Gastrocnemius medialis (tissue), 4 donors: ENCODE measurements around the gene TRIM31. TPM values are rescaled to one million over a fixed set of nuclear protein-coding genes. Genes with fewer than 3 reads are reported as not detected.
"Not testable (repeated sequence)": the region's sequence is repeated elsewhere in the genome, so short reads cannot be mapped to it uniquely, and the experiment has no call there.

Experiments
- ATAC-seq, 2 donors: fragments of 150-250 bp; one replicate each; pipeline ENCODE4 v1.9.1; 2016
- DNase-seq, 2 donors: peaks; one replicate each; pipeline ENCODE4 v3.0.0-alpha.2; 2019
- H3K27ac ChIP-seq, 4 donors: fragments of 200-600 bp; sonication (generic); 1 replicate in 1 of 4; 2 replicates in 3 of 4; pipeline ENCODE4 v1.5.1; 2016 to 2018; ENCODE audit warnings: mild to moderate bottlenecking in 2 of 4, moderate library complexity in 1 of 4
- H3K27me3 ChIP-seq, 3 donors: fragments of 200-600 bp; sonication (generic) in 2 of 3; 1 replicate in 1 of 3; 2 replicates in 2 of 3; pipeline versions ENCODE4 v1.5.1 to v1.6.0; 2016 to 2019; ENCODE audit warnings: mild to moderate bottlenecking in 1 of 3, moderate library complexity in 1 of 3
- H3K36me3 ChIP-seq, 2 donors: fragments of 200-600 bp; sonication (generic) in 1 of 2; one replicate each; pipeline ENCODE4 v1.5.1; 2017 to 2018
- H3K4me1 ChIP-seq, 2 donors: fragments of 200-600 bp; sonication (generic) in 1 of 2; one replicate each; pipeline ENCODE4 v1.5.1; 2016 to 2017; ENCODE audit warnings: mild to moderate bottlenecking in 2 of 2
- H3K4me3 ChIP-seq, 4 donors: fragments of 200-600 bp; sonication (generic) in 3 of 4; 1 replicate in 1 of 4; 2 replicates in 3 of 4; pipeline ENCODE4 v1.5.1; 2016 to 2019; ENCODE audit warnings: mild to moderate bottlenecking in 2 of 4
- H3K9me3 ChIP-seq, 3 donors: fragments of 200-600 bp; sonication (generic) in 2 of 3; 1 replicate in 1 of 3; 2 replicates in 2 of 3; pipeline ENCODE4 v1.5.1; 2016 to 2019
- CTCF ChIP-seq, 5 experiments: fragments of 450-650 bp in 3 of 5; fragments of 200-600 bp in 2 of 5; sonication (generic) in 2 of 5; IDR thresholded peaks in 4 of 5; conservative IDR thresholded peaks in 1 of 5; 1 replicate in 4 of 5; 2 replicates in 1 of 5; pipeline ENCODE4 v1.5.1; 2016 to 2019; ENCODE audit warnings: antibody characterized with exemption in 5 of 5, mild to moderate bottlenecking in 3 of 5, moderate library complexity in 3 of 5
- POLR2A ChIP-seq, 2 donors: fragments of 450-650 bp; IDR thresholded peaks; one replicate each; pipeline ENCODE4 v1.6.1; 2017; ENCODE audit warnings: antibody characterized with exemption in 2 of 2, mild to moderate bottlenecking in 2 of 2, moderate library complexity in 2 of 2
- in situ Hi-C, 4 donors: fragments of 200-750 bp; cut with MboI; loops; one replicate each; pipeline versions ENCODE4 v1.15.0 to v1.8.0; 2017; ENCODE audit warnings: low sequenced_read_pairs in 4 of 4
- intact Hi-C: fragments of 100-400 bp; cut with DNase I; formaldehyde crosslinking; loops from one replicate; pipeline ENCODE4 v1.15.1; 2023; ENCODE audit warnings: low total_unique reads
- total RNA-seq, 4 donors: library from RNA; depleted of rRNA; stranded (reverse); fragments of >200 nt; gene quantifications; one replicate each; pipeline versions ENCODE4 v1.1.0 to v1.2.3, GENCODE V29; 2016

The TRIM31 gene
- total RNA-seq, 4 donors from 2014 or later = 0.39 TPM; not detected in 3

- ATAC-seq (no peak), DNase-seq (no peak)
- TF ChIP-seq POLR2A (IDR thresholded peaks at IDR 0.05) (no peak), CTCF (IDR thresholded peaks at IDR 0.05 in 4 of 5, conservative IDR thresholded peaks at IDR 0.05 in 1 of 5) (no peak)
- in situ Hi-C loops = no loop called here
- Histone ChIP-seq H3K9me3 (no peaks in the 10 kb centered on the region), H3K4me1 (no peaks in the 10 kb centered on the region), H3K27me3 (peaks cover 0 to 11% (median 2%) of the 10 kb centered on the region in 3 donors), H3K27ac (no peak overlapping the region), H3K36me3 (no peaks in the 10 kb centered on the region), H3K4me3 (no peak overlapping the region)
- intact Hi-C loops = no loop called here
These were observed 32.9 kb upstream of the TRIM31 start for GRCh38 chr6:30145818-30146217.

GRCh38 chr6:30144811-30145210 lies 31.9 kb upstream of the TRIM31 start:
- Histone ChIP-seq H3K27me3 (peaks cover 0 to 11% (median 2%) of the 10 kb centered on the region in 3 donors), H3K4me1 (no peaks in the 10 kb centered on the region), H3K9me3 (no peaks in the 10 kb centered on the region), H3K36me3 (no peaks in the 10 kb centered on the region), H3K27ac (no peak overlapping the region), H3K4me3 (no peak overlapping the region)
- ATAC-seq = no peak
- no peak for DNase-seq
- intact Hi-C loops = no loop called here
- TF ChIP-seq CTCF (IDR thresholded peaks at IDR 0.05 in 4 of 5, conservative IDR thresholded peaks at IDR 0.05 in 1 of 5) (no peak), POLR2A (IDR thresholded peaks at IDR 0.05) (no peak)
- in situ Hi-C loops = no loop called here

- H3K4me1 ChIP-seq = no peaks in the 10 kb centered on the region
- in situ Hi-C loops = no loop called here
These were observed 30.9 kb upstream of the TRIM31 start for GRCh38 chr6:30143780-30144179.

GRCh38 chr6:30142665-30143064 lies 29.8 kb upstream of the TRIM31 start:
- Histone ChIP-seq H3K9me3 (no peaks in the 10 kb centered on the region), H3K27ac (no peak overlapping the region), H3K4me1 (no peaks in the 10 kb centered on the region), H3K4me3 (no peak overlapping the region), H3K36me3 (no peaks in the 10 kb centered on the region), H3K27me3 (peaks cover 0 to 11% (median 2%) of the 10 kb centered on the region in 3 donors)
- intact Hi-C loops = no loop called here
- in situ Hi-C loops = no loop called here
- TF ChIP-seq POLR2A (IDR thresholded peaks at IDR 0.05) (no peak), CTCF (IDR thresholded peaks at IDR 0.05 in 4 of 5, conservative IDR thresholded peaks at IDR 0.05 in 1 of 5) (no peak)
- DNase-seq = no peak
- no peak for ATAC-seq

More at GRCh38 chr6:30143780-30144179, 30.9 kb upstream of the TRIM31 start:
- Histone ChIP-seq H3K27ac (no peak overlapping the region), H3K9me3 (no peaks in the 10 kb centered on the region), H3K4me3 (no peak overlapping the region), H3K27me3 (peaks cover 0 to 11% (median 2%) of the 10 kb centered on the region in 3 donors), H3K36me3 (no peaks in the 10 kb centered on the region)
- ATAC-seq = no peak
- DNase-seq = no peak
- intact Hi-C loops = no loop called here
- TF ChIP-seq CTCF (IDR thresholded peaks at IDR 0.05 in 4 of 5, conservative IDR thresholded peaks at IDR 0.05 in 1 of 5) = no peak
- TF ChIP-seq POLR2A (IDR thresholded peaks at IDR 0.05) = no peak

- ATAC-seq, H3K4me1 ChIP-seq, intact Hi-C loops, H3K4me3 ChIP-seq, H3K36me3 ChIP-seq, H3K27ac ChIP-seq, H3K9me3 ChIP-seq, DNase-seq, H3K27me3 ChIP-seq, in situ Hi-C loops: not testable (repeated sequence)
These were observed 27.4 kb upstream of the TRIM31 start for GRCh38 chr6:30140240-30140639.
